ENCODE data around the gene NMNAT2. TPM values are rescaled to one million over a fixed set of nuclear protein-coding genes. Genes with fewer than 3 reads are reported as not detected.

NMNAT2 gene
- total and polyA plus RNA-seq, 7 donors = under 0.01 to 5.5 (median 3.6) TPM

GRCh38 chr1:183212870-183213269 lies 205.3 kb downstream of the NMNAT2 start:
- H3K4me1 ChIP-seq = peaks cover 0 to 21% (median 14%) of the 10 kb centered on the region in 4 donors
- H3K36me3 ChIP-seq = no peaks in the 10 kb centered on the region
- H3K27ac ChIP-seq = no peak overlapping the region
- no peak for DNase-seq
- intact Hi-C loops (cut with DNase I) = no loop called here
- H3K4me3 ChIP-seq = no peak overlapping the region
- H3K27me3 ChIP-seq = no peaks in the 10 kb centered on the region
- no peaks in the 10 kb centered on the region for H3K9me3 ChIP-seq
- TF ChIP-seq POLR2A (IDR thresholded peaks at IDR 0.05) = no peak
- TF ChIP-seq POLR2AphosphoS5 (IDR thresholded peaks at IDR 0.05) = no peak
- TF ChIP-seq, protein P1, sequence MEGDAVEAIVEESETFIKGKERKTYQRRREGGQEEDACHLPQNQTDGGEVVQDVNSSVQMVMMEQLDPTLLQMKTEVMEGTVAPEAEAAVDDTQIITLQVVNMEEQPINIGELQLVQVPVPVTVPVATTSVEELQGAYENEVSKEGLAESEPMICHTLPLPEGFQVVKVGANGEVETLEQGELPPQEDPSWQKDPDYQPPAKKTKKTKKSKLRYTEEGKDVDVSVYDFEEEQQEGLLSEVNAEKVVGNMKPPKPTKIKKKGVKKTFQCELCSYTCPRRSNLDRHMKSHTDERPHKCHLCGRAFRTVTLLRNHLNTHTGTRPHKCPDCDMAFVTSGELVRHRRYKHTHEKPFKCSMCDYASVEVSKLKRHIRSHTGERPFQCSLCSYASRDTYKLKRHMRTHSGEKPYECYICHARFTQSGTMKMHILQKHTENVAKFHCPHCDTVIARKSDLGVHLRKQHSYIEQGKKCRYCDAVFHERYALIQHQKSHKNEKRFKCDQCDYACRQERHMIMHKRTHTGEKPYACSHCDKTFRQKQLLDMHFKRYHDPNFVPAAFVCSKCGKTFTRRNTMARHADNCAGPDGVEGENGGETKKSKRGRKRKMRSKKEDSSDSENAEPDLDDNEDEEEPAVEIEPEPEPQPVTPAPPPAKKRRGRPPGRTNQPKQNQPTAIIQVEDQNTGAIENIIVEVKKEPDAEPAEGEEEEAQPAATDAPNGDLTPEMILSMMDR (IDR thresholded peaks at IDR 0.05) = no peak
- TF ChIP-seq EP300 (IDR thresholded peaks at IDR 0.05) = no peak
- WGBS, 2 donors = 97 to 99% methylated on average over 1 of the region's 1 CpG

DNA sequence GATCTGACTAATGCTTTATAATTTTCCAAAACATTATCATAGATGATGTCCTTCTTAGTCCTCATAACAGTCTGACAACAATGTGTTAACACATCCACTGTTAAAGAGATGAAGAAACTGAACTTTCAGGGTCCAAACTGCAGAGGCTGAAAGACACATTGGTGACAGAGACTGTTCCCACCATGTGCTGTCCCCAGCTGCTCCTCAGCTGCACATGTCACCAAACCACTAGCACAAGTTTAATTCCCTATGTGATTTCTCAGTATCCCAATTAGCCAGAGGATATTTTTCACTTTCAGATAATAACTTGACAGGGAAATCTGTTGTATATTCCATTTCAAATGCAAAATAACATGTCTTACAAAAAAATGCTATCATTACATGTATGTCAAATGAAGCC lies 207.5 kb downstream of the NMNAT2 start:
- Histone ChIP-seq H3K27me3 (no peaks in the 10 kb centered on the region), H3K4me3 (no peak overlapping the region), H3K27ac (no peak overlapping the region), H3K9me3 (no peaks in the 10 kb centered on the region), H3K36me3 (no peaks in the 10 kb centered on the region), H3K4me1 (peaks cover 0 to 3% (median 0%) of the 10 kb centered on the region in 4 donors)
- DNase-seq = no peak
- intact Hi-C loops (cut with DNase I) = no loop called here
- TF ChIP-seq POLR2AphosphoS5 (IDR thresholded peaks at IDR 0.05) = no peak
- TF ChIP-seq, protein P1 (IDR thresholded peaks at IDR 0.05) = no peak
- no peak for TF ChIP-seq EP300 (IDR thresholded peaks at IDR 0.05)
- no peak for TF ChIP-seq POLR2A (IDR thresholded peaks at IDR 0.05)

DNA sequence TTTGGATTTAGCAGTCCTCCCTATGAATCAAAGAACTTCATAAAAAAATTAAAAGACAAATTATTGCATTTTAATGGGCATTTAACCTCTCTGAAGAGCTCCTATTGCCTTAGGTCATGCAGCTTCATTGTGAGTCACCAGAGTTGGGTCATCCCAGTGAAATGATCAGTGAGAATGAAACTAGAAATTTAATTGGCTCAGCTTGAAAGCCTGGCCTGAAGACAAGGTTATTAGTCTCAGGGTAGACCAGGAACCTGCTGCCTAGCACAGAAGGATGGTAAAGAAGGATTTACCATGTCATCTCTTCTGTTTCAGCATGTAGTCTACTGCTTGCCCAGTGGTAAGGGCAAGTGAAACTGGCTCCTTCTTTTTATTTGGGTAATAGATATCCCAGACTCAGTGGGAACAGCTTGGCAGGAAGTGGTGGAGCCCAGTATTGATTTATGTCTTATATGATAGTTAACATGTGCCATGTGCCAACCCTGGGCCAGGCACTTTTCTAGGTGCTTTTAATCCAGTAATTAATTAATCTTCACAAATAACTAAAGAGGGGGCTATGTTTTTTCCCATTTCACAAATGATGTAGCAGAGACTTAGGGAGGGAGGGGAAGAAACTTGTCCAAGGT lies 208.5 kb downstream of the NMNAT2 start:
- Histone ChIP-seq H3K36me3 (no peaks in the 10 kb centered on the region), H3K27ac (peak overlapping the region in 1 of 4 donors; percentile 12), H3K9me3 (no peaks in the 10 kb centered on the region), H3K27me3 (no peaks in the 10 kb centered on the region), H3K4me3 (no peak overlapping the region), H3K4me1 (peaks cover 0 to 14% (median 0%) of the 10 kb centered on the region in 4 donors)
- no peak for DNase-seq
- no peak for TF ChIP-seq EP300 (IDR thresholded peaks at IDR 0.05)
- TF ChIP-seq POLR2A (IDR thresholded peaks at IDR 0.05) = no peak
- TF ChIP-seq, protein P1 (IDR thresholded peaks at IDR 0.05) = no peak
- TF ChIP-seq POLR2AphosphoS5 (IDR thresholded peaks at IDR 0.05) = no peak
- intact Hi-C loops (cut with DNase I) = no loop called here

- Histone ChIP-seq H3K4me3 (no peak overlapping the region), H3K36me3 (no peaks in the 10 kb centered on the region), H3K27me3 (no peaks in the 10 kb centered on the region), H3K4me1 (peaks cover 0 to 17% (median 0%) of the 10 kb centered on the region in 4 donors), H3K9me3 (no peaks in the 10 kb centered on the region), H3K27ac (no peak overlapping the region)
- no peak for TF ChIP-seq POLR2A (IDR thresholded peaks at IDR 0.05)
- TF ChIP-seq, protein P1 (IDR thresholded peaks at IDR 0.05) = no peak
- TF ChIP-seq POLR2AphosphoS5 (IDR thresholded peaks at IDR 0.05) = no peak
- TF ChIP-seq EP300 (IDR thresholded peaks at IDR 0.05) = no peak
- DNase-seq = no peak
- intact Hi-C loops (cut with DNase I) = no loop called here
- WGBS, 2 donors = 93 to 95% methylated on average over 6 of the region's 6 CpGs
Measured at GRCh38 chr1:183206538-183207122, 211.6 kb downstream of the NMNAT2 start.
